Measurements from ENCODE around the gene BAX. TPM values are rescaled to one million over a fixed set of nuclear protein-coding genes. Genes with fewer than 3 reads are reported as not detected.

The BAX gene
- total and polyA plus RNA-seq, 2 of the 13 experiments (the other 11 are each of a cell fraction or from before 2014, with no cell fraction given), result 139 to 176 TPM

DNA sequence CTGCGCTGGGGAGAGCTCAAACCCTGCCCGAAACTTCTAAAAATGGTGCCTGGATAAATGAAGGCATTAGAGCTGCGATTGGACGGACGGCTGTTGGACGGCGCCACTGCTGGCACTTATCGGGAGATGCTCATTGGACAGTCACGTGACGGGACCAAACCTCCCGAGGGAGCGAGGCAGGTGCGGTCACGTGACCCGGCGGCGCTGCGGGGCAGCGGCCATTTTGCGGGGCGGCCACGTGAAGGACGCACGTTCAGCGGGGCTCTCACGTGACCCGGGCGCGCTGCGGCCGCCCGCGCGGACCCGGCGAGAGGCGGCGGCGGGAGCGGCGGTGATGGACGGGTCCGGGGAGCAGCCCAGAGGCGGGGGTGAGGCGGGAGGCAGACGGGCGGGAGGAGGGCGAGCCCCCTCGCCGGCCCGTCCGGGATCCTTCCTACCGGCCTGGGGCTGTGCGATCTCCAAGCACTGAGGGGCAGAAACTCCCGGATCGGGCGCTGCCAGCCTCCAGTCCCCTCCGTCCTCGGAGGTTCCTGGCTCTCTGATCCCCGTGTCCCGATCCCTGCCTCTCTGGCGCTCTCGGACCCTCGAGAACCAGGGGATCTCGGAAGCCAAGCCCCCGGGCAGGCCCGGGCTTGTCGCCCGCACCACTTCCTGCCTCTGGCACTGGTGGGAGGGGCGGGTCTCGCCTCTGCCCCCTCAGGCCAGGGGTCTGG lies at the start of gene BAX (continued):
- no peak for TF ChIP-seq IKZF1 (IDR thresholded peaks at IDR 0.05)

DNA sequence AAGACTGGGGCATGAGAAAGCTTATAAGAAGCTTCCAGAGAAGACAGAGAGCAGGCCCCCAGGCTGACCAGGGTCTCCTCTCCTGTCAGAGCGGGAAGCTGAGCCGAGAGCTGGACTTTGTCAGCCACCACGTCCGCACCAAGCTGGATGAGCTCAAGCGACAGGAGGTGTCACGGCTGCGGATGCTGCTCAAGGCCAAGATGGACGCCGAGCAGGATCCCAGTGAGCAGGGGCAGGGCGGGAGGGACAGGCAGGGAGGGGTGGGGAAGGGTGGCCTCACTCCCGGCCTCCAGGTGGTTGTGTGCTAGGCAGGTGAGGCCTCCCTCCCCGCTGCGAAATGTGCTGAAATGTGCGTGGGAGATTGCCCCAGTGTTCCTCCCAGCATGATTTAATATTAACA lies 49.0 kb upstream of the BAX start:
- no peak overlapping the region for H3K27ac ChIP-seq (ENCODE audit: extremely low read length, insufficient read depth, low read length)
- H3K79me2 ChIP-seq (ENCODE audit: insufficient read depth, low read length), result peaks cover 12% of the 10 kb centered on the region
- ATAC-seq (no peak), DNase-seq (ENCODE audit: low spot score) (no peak), FAIRE-seq (no peak)
- no peak for TF ChIP-seq ZFP62 (CRISPR knock-in tag; IDR thresholded peaks at IDR 0.05)
- TF ChIP-seq MTERF4 (CRISPR knock-in tag; IDR thresholded peaks at IDR 0.05), result no peak
- TF ChIP-seq SP5 (CRISPR knock-in tag; IDR thresholded peaks at IDR 0.05; ENCODE audit: borderline replicate concordance, low read depth), result no peak
- TF ChIP-seq POLR2AphosphoS2 (IDR thresholded peaks at IDR 0.05; ENCODE audit: low read depth, low read length), result no peak
- TF ChIP-seq ZNF670 (CRISPR knock-in tag; IDR thresholded peaks at IDR 0.05; ENCODE audit: borderline replicate concordance), result no peak
- TF ChIP-seq NKX3-1 (CRISPR knock-in tag; IDR thresholded peaks at IDR 0.05), result no peak
- TF ChIP-seq HNF1B (CRISPR knock-in tag; IDR thresholded peaks at IDR 0.05), result no peak
- no peak for TF ChIP-seq ARHGAP35 (CRISPR knock-in tag; IDR thresholded peaks at IDR 0.05; ENCODE audit: borderline replicate concordance)
- no peak for TF ChIP-seq RBFOX2 (IDR thresholded peaks at IDR 0.05; ENCODE audit: low read depth, low read length)
- no peak for TF ChIP-seq ZNF609 (CRISPR knock-in tag; IDR thresholded peaks at IDR 0.05; ENCODE audit: borderline replicate concordance)
- TF ChIP-seq, protein P1, sequence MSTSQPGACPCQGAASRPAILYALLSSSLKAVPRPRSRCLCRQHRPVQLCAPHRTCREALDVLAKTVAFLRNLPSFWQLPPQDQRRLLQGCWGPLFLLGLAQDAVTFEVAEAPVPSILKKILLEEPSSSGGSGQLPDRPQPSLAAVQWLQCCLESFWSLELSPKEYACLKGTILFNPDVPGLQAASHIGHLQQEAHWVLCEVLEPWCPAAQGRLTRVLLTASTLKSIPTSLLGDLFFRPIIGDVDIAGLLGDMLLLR (CRISPR knock-in tag; IDR thresholded peaks at IDR 0.05), result no peak
- no peak for TF ChIP-seq ZNF556 (CRISPR knock-in tag; IDR thresholded peaks at IDR 0.05; ENCODE audit: borderline replicate concordance)
- H3K4me1 ChIP-seq (ENCODE audit: insufficient read depth, low read length), result peaks cover 39% of the 10 kb centered on the region
- H3K4me3 ChIP-seq (replicated peaks in 1 of 3; ENCODE audit: insufficient read depth in 1 of 3, low read depth in 2 of 3, low read length in 3 of 3), result no peak overlapping the region
- H3K9me3 ChIP-seq (ENCODE audit: low read length), result no peaks in the 10 kb centered on the region
- in situ Hi-C loops (cut with HindIII; ENCODE audit: extremely low pct_ligation_motif_present, low pct_unique_long_range_greater_than_20kb), result no loop called here
- H2AFZ ChIP-seq (ENCODE audit: low read length), result no peak overlapping the region
- WGBS (ENCODE audit: low lambda C conversion rate), result 100% methylated on average over 12 of the region's 14 CpGs
- no peaks in the 10 kb centered on the region; a peak in 1 of 5 replicates for H3K27me3 ChIP-seq (ENCODE audit: control insufficient read depth in 1 of 2, insufficient read depth in 2 of 2, low read length in 2 of 2)
- peaks cover 5 to 26% of the 10 kb centered on the region in 2 experiments; a peak in 4 of 5 replicates for H3K36me3 ChIP-seq (replicated peaks in 1 of 2; ENCODE audit: control insufficient read depth in 1 of 2, insufficient read depth in 2 of 2, low read length in 2 of 2)
- no peak overlapping the region for H3K4me2 ChIP-seq (ENCODE audit: low read depth, low read length)
- intact Hi-C loops (cut with micrococcal nuclease; ENCODE audit: unreplicated experiment), result no loop called here
- BruUV-seq (replicated peaks), result no TSS peak
- ChIA-PET POLR2A (interaction anchor here (1.0 kb wide), 1 partner anchor 34 kb away, joined by 3 read pairs; the partner anchor contains the start of gene PPP1R15A), CTCF (ENCODE audit: low intra/inter-chr PET ratio, low total read pairs) (no interaction called here)
- no peaks in the 10 kb centered on the region for H4K20me1 ChIP-seq (ENCODE audit: insufficient read depth, low read length)
- H3K9ac ChIP-seq (ENCODE audit: insufficient read depth, low read depth, low read length), result no peak overlapping the region
